GM23248 (cell line): ENCODE measurements around the gene LOXL4.

Source experiments
- EZH2 ChIP-seq: fragments of 200-600 bp; sonication (generic); IDR thresholded peaks from 2 replicates; pipeline ENCODE4 v1.6.1; 2018; ENCODE audit warnings: antibody characterized with exemption, mild to moderate bottlenecking; ENCODE audit not compliant: insufficient read depth, poor library complexity, severe bottlenecking
- EZH2phosphoT487 ChIP-seq: fragments of 200-600 bp; sonication (generic); IDR thresholded peaks from 2 replicates; pipeline ENCODE4 v1.6.1; 2018; ENCODE audit warnings: antibody characterized with exemption, moderate library complexity, mild to moderate bottlenecking, low read depth; ENCODE audit not compliant: insufficient read depth

DNA sequence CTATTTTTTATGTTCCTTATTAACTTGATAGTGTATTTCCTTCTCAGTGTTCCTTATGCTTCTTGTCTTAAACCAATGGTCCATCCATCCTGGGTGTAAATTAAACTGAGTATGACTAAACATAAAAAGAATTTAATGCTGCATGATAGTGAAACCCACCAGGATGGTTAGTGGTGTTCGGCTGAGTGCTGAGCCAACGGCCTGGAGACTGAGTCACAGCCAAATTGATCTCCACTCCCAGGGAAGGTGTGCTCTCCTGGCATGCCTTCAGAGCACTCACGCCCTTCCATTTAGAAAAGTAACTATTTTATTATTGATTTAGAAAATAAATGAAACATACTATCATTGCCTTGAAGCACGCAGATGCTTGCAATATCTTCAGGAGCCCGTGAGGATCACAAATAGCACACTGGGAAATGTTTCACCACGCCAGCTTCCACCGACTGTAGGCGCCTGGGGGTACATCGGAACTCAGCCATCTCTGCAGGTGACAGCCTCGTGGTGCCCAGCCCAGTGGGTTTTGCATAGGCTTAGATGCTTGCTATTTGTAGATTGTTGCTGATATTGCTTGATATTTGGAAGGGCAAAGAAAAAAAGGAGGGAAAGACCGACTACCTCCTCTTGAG lies 40.0 kb upstream of the LOXL4 start:
- TF ChIP-seq EZH2 = no peak
- no peak for TF ChIP-seq EZH2phosphoT487
